NCI-H510A treated with DMSO at 0.1 percent for 48 hours (cell line): ENCODE results near the gene AKR1C1.
"Not testable (repeated sequence)": the region's sequence is repeated elsewhere in the genome, so short reads cannot be mapped to it uniquely, and the experiment has no call there.

Source experiments
- DNase-seq: peaks from one replicate; lab custom pipeline; 2025; lab: John Stamatoyannopoulos, UW

Gene AKR1C1

GRCh38 chr10:4962876-4963814, at the start of gene AKR1C1:
TSS of gene AKR1C1 (plus strand) at chr10:4963415. CDS start at chr10:4963445, 30 bp downstream.
- DNase-seq: not testable (repeated sequence)

- no peak for DNase-seq
These were observed 48.9 kb upstream of the AKR1C1 start for GRCh38 chr10:4914213-4914850.

- no peak for DNase-seq
These were observed 47.0 kb upstream of the AKR1C1 start for GRCh38 chr10:4916086-4916716.

GRCh38 chr10:4918236-4918635, 45.0 kb upstream of the AKR1C1 start:
- DNase-seq: no peak

GRCh38 chr10:4924482-4924881, 38.7 kb upstream of the AKR1C1 start:
- DNase-seq: not testable (repeated sequence)

- DNase-seq: no peak
These were observed 36.8 kb upstream of the AKR1C1 start for GRCh38 chr10:4926400-4926799.

DNA sequence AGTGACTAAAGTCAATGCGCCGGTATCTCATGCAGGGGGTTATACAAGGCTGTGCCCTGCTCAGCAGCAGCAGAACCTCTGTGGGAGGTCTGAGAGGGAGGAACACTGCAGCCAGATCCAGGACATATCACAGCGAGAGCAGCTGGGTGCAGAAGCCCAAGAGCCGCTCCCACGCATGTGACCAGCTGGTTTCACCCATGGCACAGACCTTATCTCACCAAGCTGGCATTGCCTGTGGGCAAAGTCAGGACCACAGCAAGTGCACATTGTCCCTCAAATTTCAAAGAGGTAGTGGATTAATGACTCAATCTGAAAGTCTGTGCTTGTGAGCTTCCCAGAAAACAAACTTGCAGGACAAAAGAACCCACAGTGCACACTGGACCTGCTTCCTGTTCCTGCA, 31.6 kb upstream of the AKR1C1 start:
- DNase-seq: no peak

- DNase-seq: no peak
These were observed 28.7 kb upstream of the AKR1C1 start for GRCh38 chr10:4934391-4934987.

DNA sequence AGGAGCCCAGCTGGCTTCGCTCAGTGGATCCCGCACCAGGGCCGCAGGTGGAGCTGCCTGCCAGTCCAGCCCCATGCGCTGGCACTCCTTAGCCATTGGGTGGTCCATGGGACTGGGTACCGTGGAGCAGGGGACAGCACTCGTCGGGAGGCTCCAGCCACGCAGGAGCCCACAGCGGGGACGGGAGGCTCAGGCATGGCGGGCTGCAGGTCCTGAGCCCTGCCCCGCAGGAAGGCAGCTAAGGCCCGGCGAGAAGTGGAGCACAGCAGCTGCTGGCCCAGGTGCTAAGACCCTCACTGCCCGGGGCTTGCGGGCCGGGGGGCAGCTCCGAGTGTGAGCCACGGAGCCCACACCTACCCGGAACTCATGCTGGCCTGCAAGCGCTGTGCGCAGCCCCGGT, 25.9 kb upstream of the AKR1C1 start:
- DNase-seq: no peak

- no peak for DNase-seq
These were observed 23.8 kb upstream of the AKR1C1 start for GRCh38 chr10:4939224-4940072.

DNA sequence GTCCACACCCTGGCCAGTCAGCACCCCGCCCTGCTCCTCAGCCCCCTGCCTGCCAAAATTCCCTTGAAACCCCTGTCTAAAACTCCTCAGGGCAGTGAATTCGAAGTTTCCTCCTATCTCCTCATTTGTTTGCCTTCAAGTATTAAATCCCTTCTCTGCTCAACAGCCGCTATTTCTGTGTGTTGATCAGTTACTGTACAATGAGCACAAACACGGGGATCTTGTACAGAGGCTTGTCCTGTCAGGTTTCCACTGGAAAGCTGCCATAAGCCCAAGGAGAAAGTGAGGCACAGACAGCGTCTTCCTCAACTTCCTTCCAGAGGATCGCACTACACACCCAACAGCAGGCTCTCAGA, 23.2 kb upstream of the AKR1C1 start:
- not testable (repeated sequence) for DNase-seq

DNA sequence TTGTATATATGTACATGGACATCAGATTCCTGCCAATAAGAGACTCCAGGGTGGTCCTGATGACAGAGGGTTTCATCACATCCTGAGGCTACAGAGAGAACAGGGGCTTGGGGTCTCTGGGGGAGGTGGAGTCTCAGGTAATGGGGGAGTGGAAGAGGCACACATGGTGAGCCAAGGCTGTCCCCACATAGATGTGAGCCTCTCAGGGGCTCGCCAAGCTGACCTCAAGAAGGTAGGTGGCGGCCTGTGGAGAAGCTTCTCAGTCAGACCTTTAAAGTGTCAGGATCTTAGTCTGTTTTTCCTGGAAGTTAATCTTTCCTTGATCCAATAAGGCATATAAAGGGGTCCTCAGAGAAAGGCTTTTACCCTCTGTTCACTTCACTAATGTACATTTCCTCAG, 22.3 kb upstream of the AKR1C1 start:
- not testable (repeated sequence) for DNase-seq

DNA sequence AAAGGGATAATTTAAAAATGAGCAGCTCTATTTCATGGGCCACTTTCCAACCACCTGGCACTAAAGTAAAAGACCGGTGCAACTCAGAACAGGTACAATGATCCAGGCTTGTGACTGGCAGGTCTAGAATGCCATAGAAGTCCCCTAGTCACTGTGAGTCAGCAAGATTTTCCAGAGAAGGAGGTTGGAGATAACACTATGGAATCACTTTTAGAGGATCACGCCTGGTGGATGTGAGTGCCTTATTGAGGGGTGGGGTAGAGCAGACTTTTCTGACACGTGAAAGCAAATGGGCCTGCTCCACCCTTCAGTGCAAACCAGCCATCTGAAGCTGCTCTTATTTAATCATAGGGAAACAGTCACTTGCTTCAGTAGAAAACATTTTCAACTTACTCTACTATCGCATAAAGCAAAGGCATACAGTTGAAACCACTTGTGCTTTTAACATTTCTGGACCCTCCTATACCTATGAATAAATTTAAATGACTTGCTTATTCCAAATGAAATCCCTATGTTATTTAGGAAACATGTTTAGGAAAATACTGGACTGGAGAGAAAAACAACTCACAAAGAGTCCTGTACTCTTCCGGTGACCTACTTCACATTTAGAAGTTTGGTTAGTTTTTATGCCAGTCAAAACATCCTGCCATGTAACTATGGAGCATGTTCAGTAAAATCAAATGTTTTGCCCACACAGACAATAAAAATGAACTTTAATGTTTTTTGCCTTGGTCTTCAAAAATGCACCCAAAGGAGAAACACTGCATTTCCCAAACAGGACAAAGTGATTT, 21.5 kb upstream of the AKR1C1 start:
- DNase-seq: no peak

DNA sequence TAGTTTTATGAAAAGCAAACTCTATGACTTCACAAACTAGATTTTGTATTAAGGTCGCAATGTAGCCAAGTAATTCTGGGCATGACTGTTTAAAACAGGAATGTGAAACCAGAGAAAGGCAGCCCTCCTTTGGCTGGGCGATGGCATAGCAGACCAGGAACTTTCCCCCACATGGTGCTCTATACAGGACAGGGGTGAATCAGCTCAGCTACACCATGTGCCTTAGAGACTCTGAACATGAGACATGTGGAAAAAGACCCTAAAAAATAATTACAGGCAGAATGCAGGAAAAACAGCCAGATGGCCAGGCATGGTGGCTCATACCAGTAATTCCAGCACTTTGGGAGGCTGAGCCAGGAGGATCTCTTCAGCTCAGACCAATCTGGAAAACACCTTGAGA, 20.3 kb upstream of the AKR1C1 start:
- not testable (repeated sequence) for DNase-seq

DNA sequence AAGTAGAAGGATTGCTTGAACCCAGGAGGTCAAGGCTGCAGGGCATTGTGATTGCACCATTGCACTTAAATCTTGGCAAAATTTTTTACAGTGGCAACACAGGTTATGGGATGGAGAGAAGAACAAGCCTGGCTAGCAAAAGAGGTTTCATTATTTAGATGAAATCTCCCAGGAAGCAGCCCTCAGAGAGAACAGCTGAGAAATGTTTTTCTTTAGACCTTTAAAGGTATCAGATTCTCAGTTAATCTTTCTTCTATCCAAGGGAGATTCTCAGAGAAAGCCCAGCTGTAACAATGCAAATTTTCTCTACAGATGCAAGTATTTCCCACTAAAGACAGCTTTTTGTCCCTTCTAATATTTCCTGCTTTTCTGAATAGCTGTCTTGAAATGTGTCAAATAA, 19.8 kb upstream of the AKR1C1 start:
- DNase-seq: not testable (repeated sequence)

GRCh38 chr10:4943821-4944220, 19.4 kb upstream of the AKR1C1 start:
- no peak for DNase-seq

- no peak for DNase-seq
These were observed 18.4 kb upstream of the AKR1C1 start for GRCh38 chr10:4944841-4945240.

GRCh38 chr10:4945766-4946717, 17.2 kb upstream of the AKR1C1 start:
- DNase-seq: no peak

GRCh38 chr10:4947039-4947634, 16.1 kb upstream of the AKR1C1 start:
- DNase-seq: no peak
